CD4-positive, alpha-beta T cell treated with Interleukin-4 for 4 hours (primary cell): ENCODE data around the gene KAZN.

ENCODE experiments used
- DNase-seq: peaks from one replicate; pipeline ENCODE4 v3.0.0-alpha.2; 2020

KAZN gene

GRCh38 chr1:15154480-15155036 lies 556.1 kb downstream of the KAZN start:
- no peak for DNase-seq

DNA sequence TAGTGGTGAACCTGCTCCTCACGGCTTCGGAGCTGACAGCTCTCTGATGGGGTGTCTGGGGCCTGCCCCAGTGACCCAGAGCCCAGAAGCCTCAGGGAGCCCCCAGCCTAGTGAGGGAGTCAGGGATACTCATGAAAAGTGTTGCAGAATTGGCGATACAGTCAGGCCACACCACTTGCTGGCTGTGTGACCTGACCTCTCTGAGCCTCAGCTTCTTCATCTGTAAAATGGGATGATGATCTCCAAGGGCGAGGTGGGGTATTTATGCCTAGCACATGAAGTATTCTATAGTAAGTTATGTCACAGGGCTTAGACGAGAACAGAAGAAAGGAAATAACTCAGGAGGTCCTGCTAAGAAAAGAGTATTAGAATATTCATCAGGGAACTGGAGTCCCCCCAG lies 556.7 kb downstream of the KAZN start:
- DNase-seq: no peak

DNA sequence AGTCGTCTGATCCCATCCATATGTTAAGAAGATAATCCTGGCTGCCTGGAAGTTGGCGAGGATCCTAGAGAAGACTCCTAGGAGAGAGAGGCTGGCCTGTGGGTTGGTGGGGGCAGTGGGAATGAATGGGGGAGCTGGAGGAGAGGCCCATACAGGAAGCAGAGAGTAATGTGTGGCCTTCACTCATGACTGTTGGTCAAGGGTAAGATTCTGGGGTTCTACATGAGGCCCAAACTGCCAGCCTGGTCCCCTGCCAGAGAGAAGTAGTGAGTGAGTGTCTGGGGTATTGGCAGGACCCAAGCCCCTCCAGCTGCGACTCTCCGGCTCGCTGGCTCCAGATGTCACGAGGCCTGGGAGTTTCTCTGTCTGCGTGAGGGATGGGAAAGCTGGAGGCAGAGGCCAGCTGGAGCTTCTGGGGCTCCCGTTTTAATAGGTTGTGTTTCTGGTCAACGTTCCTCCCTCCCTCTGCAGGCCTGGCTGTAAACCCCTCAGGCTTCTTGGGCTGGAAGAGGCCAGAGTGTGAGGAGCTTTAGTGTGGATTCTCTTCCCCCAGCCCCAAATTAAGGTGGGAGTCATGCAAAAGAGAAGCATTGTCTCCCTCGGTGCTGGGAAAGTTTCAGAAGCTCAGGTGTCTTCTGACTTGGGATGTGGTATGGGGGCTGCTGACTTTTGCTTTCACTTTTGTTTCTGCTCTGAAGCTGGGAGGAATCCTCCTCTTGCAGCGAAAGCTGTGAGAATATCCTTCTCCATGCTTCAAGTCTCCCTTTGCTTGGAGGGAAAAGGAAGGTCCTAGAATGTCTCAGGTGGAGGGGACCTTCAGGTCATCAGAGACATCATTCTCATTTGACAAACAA lies 557.6 kb downstream of the KAZN start:
- no peak for DNase-seq

- DNase-seq: no peak
Measured at GRCh38 chr1:15156807-15157380, 558.4 kb downstream of the KAZN start.

- no peak for DNase-seq
Measured at GRCh38 chr1:15157524-15158399, 559.3 kb downstream of the KAZN start.

- no peak for DNase-seq
Measured at GRCh38 chr1:15158506-15159165, 560.2 kb downstream of the KAZN start.

- DNase-seq: no peak
Measured at GRCh38 chr1:15159166-15159555, 560.7 kb downstream of the KAZN start.

DNA sequence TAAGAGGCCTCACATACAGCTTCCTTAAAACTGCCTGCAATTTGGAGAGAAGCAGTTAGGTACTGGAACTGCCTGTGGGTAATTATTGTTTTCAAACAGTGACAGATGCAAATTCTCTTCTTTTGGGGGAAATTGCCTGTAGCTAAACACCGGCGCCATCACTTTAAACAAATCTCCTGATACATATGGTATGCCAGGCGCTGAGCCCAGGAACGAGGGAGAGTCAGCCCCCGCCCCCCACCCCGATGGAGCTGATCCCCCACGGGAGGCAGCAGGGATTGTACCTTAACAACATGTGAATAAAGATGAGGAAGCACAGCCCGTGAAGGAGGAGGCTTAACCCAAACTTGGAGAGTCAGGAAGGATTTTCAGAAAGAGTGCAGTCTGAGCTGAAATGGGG lies 562.1 kb downstream of the KAZN start:
- DNase-seq: no peak

DNA sequence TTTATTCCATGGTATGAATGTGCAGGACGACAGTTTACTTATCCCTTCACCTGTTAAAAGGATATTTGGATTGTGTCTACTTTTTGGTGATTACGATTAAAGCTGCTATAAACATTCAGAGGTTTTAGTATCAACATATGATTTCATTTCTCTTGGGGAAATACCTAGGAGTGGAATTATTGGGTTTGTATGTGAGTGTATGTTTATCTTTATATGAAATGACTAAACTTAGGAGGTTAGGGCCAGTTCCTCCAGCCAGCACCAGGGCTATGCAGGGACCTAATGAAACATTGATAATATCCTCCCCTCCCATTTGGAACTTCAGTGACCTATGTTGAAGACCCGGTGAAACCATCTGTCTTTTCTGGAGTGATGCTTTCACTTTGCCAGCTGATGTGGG lies 568.9 kb downstream of the KAZN start:
- no peak for DNase-seq
